ENCODE results near the gene PCDH18. TPM values are rescaled to one million over a fixed set of nuclear protein-coding genes. Genes with fewer than 3 reads are reported as not detected.

PCDH18 gene
- total and polyA plus RNA-seq, 2 of the 4 experiments (the other 2 are of a cell fraction): 41.3 to 119 TPM

- Histone ChIP-seq H2AFZ (replicated peaks; ENCODE audit: low read length, poor library complexity) (no peak overlapping the region), H3K4ac (ENCODE audit: low read depth, low read length) (no peak overlapping the region), H4K91ac (ENCODE audit: insufficient read depth, low read depth, low read length) (no peak overlapping the region), H3K79me1 (ENCODE audit: low read depth in 1 of 2, low read length in 2 of 2) (no peaks in the 10 kb centered on the region), H4K5ac (ENCODE audit: low read depth, low read length) (no peak overlapping the region), H3K18ac (ENCODE audit: low read depth, low read length) (no peak overlapping the region), H3K9ac (ENCODE audit: low read depth, low read length) (no peak overlapping the region), H3K4me1 (ENCODE audit: control insufficient read depth, insufficient read depth, low read length) (peaks cover 4% of the 10 kb centered on the region; the same call in 1 of the 2 replicates), H4K8ac (ENCODE audit: low read depth in 2 of 2, low read length in 2 of 2) (no peak overlapping the region), H3K4me2 (ENCODE audit: low read depth, low read length) (no peak overlapping the region), H3K36me3 (ENCODE audit: control insufficient read depth, insufficient read depth, low read length) (no peaks in the 10 kb centered on the region), H3K56ac (ENCODE audit: extremely low read depth, insufficient read depth, low read length) (no peak overlapping the region), H2BK20ac (ENCODE audit: low read depth, low read length) (no peak overlapping the region), H3K4me3 (ENCODE audit: insufficient read depth, low read depth, low read length) (no peak overlapping the region), H3K27me3 (ENCODE audit: control insufficient read depth, insufficient read depth, low read length) (no peaks in the 10 kb centered on the region), H2AK5ac (ENCODE audit: low read depth, low read length) (no peak overlapping the region), H3K23ac (ENCODE audit: low read depth, low read length) (no peak overlapping the region), H3K9me1 (ENCODE audit: insufficient read depth, low read length) (peaks cover 2% of the 10 kb centered on the region), H3K9me3 (ENCODE audit: control insufficient read depth, insufficient read depth, low read length) (no peaks in the 10 kb centered on the region), H2AK9ac (replicated peaks; ENCODE audit: low read depth, low read length, poor library complexity) (no peak overlapping the region), H2BK5ac (ENCODE audit: low read depth, low read length, poor library complexity, severe bottlenecking) (no peak overlapping the region), H3K14ac (replicated peaks; ENCODE audit: low read depth, low read length) (no peak overlapping the region), H2BK120ac (ENCODE audit: low read depth, low read length) (no peak overlapping the region), H4K20me1 (ENCODE audit: insufficient read depth, low read length) (no peaks in the 10 kb centered on the region), H3K27ac (ENCODE audit: insufficient read depth, low read length) (no peak overlapping the region), H2BK15ac (ENCODE audit: low read depth, low read length) (no peak overlapping the region)
- POLR2A ChIA-PET (ENCODE audit: unreplicated experiment): interaction anchor here (1.3 kb wide), 1 partner anchor 8 kb away, joined by 3 read pairs; the partner anchor contains the start of gene PCDH18
- ATAC-seq (ENCODE audit: low read depth) (no peak), DNase-seq (no peak)
- intact Hi-C loops (cut with micrococcal nuclease) (no loop called here), in situ Hi-C loops (cut with MboI; ENCODE audit: low sequenced_read_pairs) (loop anchor here (25.0 kb wide), 2 partner anchors 647 to 1147 kb away; no protein-coding TSS in a partner anchor), dilution Hi-C loops (cut with HindIII; ENCODE audit: low sequenced_read_pairs, unreplicated experiment) (no loop called here)
- TF ChIP-seq POLR2A (IDR thresholded peaks at IDR 0.05; ENCODE audit: low read depth, low read length) (no peak), FOS (IDR thresholded peaks at IDR 0.05; ENCODE audit: low read depth, low read length) (no peak), BHLHE40 (IDR thresholded peaks at IDR 0.05; ENCODE audit: low read depth, low read length) (no peak), USF2 (IDR thresholded peaks at IDR 0.05; ENCODE audit: low read depth, low read length) (peak; percentile 21; the same call in 1 of the 2 replicates), RCOR1 (IDR thresholded peaks at IDR 0.05; ENCODE audit: insufficient replicate concordance, low read length) (no peak), CTCF (conservative IDR thresholded peaks at IDR 0.05; ENCODE audit: low read depth, low read length) (no peak)
- CTCF ChIA-PET: interaction anchor here (0.9 kb wide), 1 partner anchor 257 kb away, joined by 3 read pairs; no protein-coding TSS in a partner anchor
- BruUV-seq (replicated peaks): no TSS peak
These were observed 8.1 kb upstream of the PCDH18 start for GRCh38 chr4:137540356-137540755.
